Stimulated activated CD4-positive, alpha-beta T cell treated with anti-CD3 and anti-CD28 coated beads, Interleukin-12 subunit alpha, Interleukin-12 subunit beta, amount 100 ng/mL, for 4 hours (primary cell): Measurements from ENCODE around the gene TOM1L1.

ENCODE experiments used
- DNase-seq: peaks from one replicate; pipeline ENCODE4 v3.0.0-alpha.2; 2020

Gene TOM1L1

GRCh38 chr17:54899201-54899600, 1.5 kb upstream of the TOM1L1 start:
- DNase-seq: no peak

GRCh38 chr17:54899721-54900456, 763 bp upstream of the TOM1L1 start:
- DNase-seq: no peak

- DNase-seq: no peak
These were observed 674 bp downstream of the TOM1L1 start for GRCh38 chr17:54901230-54901822.

GRCh38 chr17:54902017-54902416, 1.4 kb downstream of the TOM1L1 start:
- DNase-seq: no peak

GRCh38 chr17:54902611-54903010, 2.0 kb downstream of the TOM1L1 start:
- DNase-seq: no peak

GRCh38 chr17:54903375-54903774, 2.7 kb downstream of the TOM1L1 start:
- DNase-seq: no peak

GRCh38 chr17:54906683-54907082, 6.0 kb downstream of the TOM1L1 start:
- no peak for DNase-seq

GRCh38 chr17:54907376-54907775, 6.7 kb downstream of the TOM1L1 start:
- no peak for DNase-seq

GRCh38 chr17:54909766-54910165, 9.1 kb downstream of the TOM1L1 start:
- DNase-seq: no peak

- DNase-seq: no peak
These were observed 16.1 kb downstream of the TOM1L1 start for GRCh38 chr17:54916721-54917120.

- DNase-seq: no peak
These were observed 18.8 kb downstream of the TOM1L1 start for GRCh38 chr17:54919425-54919824.

- DNase-seq: no peak
These were observed 20.2 kb downstream of the TOM1L1 start for GRCh38 chr17:54920819-54921218.

- DNase-seq: no peak
These were observed 23.8 kb downstream of the TOM1L1 start for GRCh38 chr17:54924405-54924804.

- DNase-seq: no peak
These were observed 26.9 kb downstream of the TOM1L1 start for GRCh38 chr17:54927525-54927924.

GRCh38 chr17:54932711-54933110, 32.1 kb downstream of the TOM1L1 start:
- DNase-seq: no peak

GRCh38 chr17:54933921-54934320, 33.3 kb downstream of the TOM1L1 start:
- no peak for DNase-seq

- DNase-seq: no peak
These were observed 34.8 kb downstream of the TOM1L1 start for GRCh38 chr17:54935471-54935870.

GRCh38 chr17:54937018-54937417, 36.4 kb downstream of the TOM1L1 start:
- DNase-seq: no peak

GRCh38 chr17:54937426-54937825, 36.8 kb downstream of the TOM1L1 start:
- no peak for DNase-seq

GRCh38 chr17:54941285-54941684, 40.6 kb downstream of the TOM1L1 start:
- no peak for DNase-seq

- DNase-seq: no peak
These were observed 44.1 kb downstream of the TOM1L1 start for GRCh38 chr17:54944796-54945195.

- no peak for DNase-seq
These were observed 44.6 kb downstream of the TOM1L1 start for GRCh38 chr17:54945231-54945630.

- no peak for DNase-seq
These were observed 45.0 kb downstream of the TOM1L1 start for GRCh38 chr17:54945671-54946070.

- DNase-seq: no peak
These were observed 46.7 kb downstream of the TOM1L1 start for GRCh38 chr17:54947396-54947795.

GRCh38 chr17:54948380-54948779, 47.7 kb downstream of the TOM1L1 start:
- DNase-seq: no peak
